Astrocyte of the spinal cord (primary cell): Measurements from ENCODE around the gene APOL1.
"Not testable (repeated sequence)": the region's sequence is repeated elsewhere in the genome, so short reads cannot be mapped to it uniquely, and the experiment has no call there.

Experiments used
- DNase-seq: peaks from one replicate; pipeline ENCODE4 v3.0.0; 2011; ENCODE audit warnings: low read depth, low spot score
- H3K4me3 ChIP-seq: 2 replicates; pipeline ENCODE4 v1.5.1; 2011; ENCODE audit warnings: low read depth, mild to moderate bottlenecking, low read length, moderate library complexity
- CTCF ChIP-seq: IDR thresholded peaks from 2 replicates; pipeline ENCODE4 v1.5.1; 2012; ENCODE audit warnings: low read depth, mild to moderate bottlenecking, low read length, inconsistent platforms
- in situ Hi-C: cut with HindIII; loops from 2 replicates; pipeline ENCODE4 v1.10.0; 2017; ENCODE audit warnings: low sequenced_read_pairs

APOL1 gene

GRCh38 chr22:36208914-36209313 lies 44.0 kb upstream of the APOL1 start:
- in situ Hi-C loops, result no loop called here
- TF ChIP-seq CTCF, result no peak
- no peak overlapping the region for H3K4me3 ChIP-seq
- no peak for DNase-seq

GRCh38 chr22:36209488-36209908 lies 43.4 kb upstream of the APOL1 start:
- DNase-seq, H3K4me3 ChIP-seq, in situ Hi-C loops: not testable (repeated sequence)

GRCh38 chr22:36210224-36210623 lies 42.7 kb upstream of the APOL1 start:
- DNase-seq, result no peak
- in situ Hi-C loops, result no loop called here
- H3K4me3 ChIP-seq, result no peak overlapping the region
- no peak for TF ChIP-seq CTCF

- TF ChIP-seq CTCF, result no peak
- in situ Hi-C loops, result no loop called here
- H3K4me3 ChIP-seq, result no peak overlapping the region
- peak; percentile 77 for DNase-seq
Measured at GRCh38 chr22:36211237-36211861, 41.6 kb upstream of the APOL1 start.

DNA sequence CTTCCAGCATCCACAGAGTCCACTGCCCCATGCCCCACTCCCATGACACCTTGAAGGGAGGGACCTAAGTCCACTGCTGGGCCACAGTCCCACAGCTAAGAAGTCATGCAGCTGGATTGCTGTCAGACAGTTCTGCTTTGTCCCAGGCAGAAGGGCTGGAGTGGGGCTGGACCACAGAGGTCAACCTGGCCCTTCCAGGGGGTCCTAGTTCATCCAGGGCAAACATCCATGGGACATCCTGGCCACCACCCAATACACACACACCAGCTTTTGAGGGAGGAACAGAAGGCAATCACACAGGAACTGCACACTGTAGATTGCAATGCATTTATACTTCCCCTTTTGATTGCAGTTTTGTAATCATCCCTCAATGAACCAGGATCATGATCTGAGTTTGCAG lies 40.0 kb upstream of the APOL1 start:
- in situ Hi-C loops, result no loop called here
- no peak for DNase-seq
- TF ChIP-seq CTCF, result no peak
- no peak overlapping the region for H3K4me3 ChIP-seq

- TF ChIP-seq CTCF, result no peak
- no peak overlapping the region for H3K4me3 ChIP-seq
- DNase-seq, result no peak
- in situ Hi-C loops, result no loop called here
Measured at GRCh38 chr22:36213586-36213985, 39.3 kb upstream of the APOL1 start.

GRCh38 chr22:36215981-36216380 lies 37.0 kb upstream of the APOL1 start:
- in situ Hi-C loops, result no loop called here
- DNase-seq, result no peak
- no peak overlapping the region for H3K4me3 ChIP-seq
- TF ChIP-seq CTCF, result no peak
